ENCODE data around the gene PTPN6.

GRCh38 chr12:6950401-6950801 lies 755 bp upstream of the PTPN6 start:
- TF ChIP-seq CTCF (IDR thresholded peaks at IDR 0.05 in 2 of 3, conservative IDR thresholded peaks at IDR 0.05 in 1 of 3; ENCODE audit: borderline replicate concordance in 1 of 3, insufficient read depth in 1 of 3, low read depth in 2 of 3, low read length in 2 of 3) (peak in 2 of 3 experiments; percentile 40 to 49; a peak in 4 of 6 replicates), CBX3 (IDR thresholded peaks at IDR 0.05; ENCODE audit: low read depth) (no peak), JUND (IDR thresholded peaks at IDR 0.05) (no peak), SIN3A (IDR thresholded peaks at IDR 0.05; ENCODE audit: low read depth) (no peak)

All from HCT116 (cell line).